HUES6 (cell line): ENCODE results near the gene MMP20.

Experiments
- H3K27ac ChIP-seq: 2 replicates; pipeline ENCODE4 v1.7.0; 2013; ENCODE audit warnings: low read depth, mild to moderate bottlenecking, low read length, inconsistent platforms
- H3K27me3 ChIP-seq: 2 replicates; pipeline ENCODE4 v1.6.1; 2013; ENCODE audit warnings: low read length; ENCODE audit not compliant: control insufficient read depth, insufficient read depth
- H3K36me3 ChIP-seq: 2 replicates; pipeline ENCODE4 v1.6.1; 2013; ENCODE audit warnings: low read length; ENCODE audit not compliant: control insufficient read depth, insufficient read depth
- H3K4me1 ChIP-seq: 2 replicates; pipeline ENCODE4 v1.6.1; 2013; ENCODE audit warnings: low read length; ENCODE audit not compliant: control insufficient read depth, insufficient read depth
- H3K4me3 ChIP-seq: 2 replicates; pipeline ENCODE4 v1.5.1; 2013; ENCODE audit warnings: low read depth, low read length
- H3K9ac ChIP-seq: one replicate; pipeline ENCODE4 v1.6.1; 2013; ENCODE audit warnings: mild to moderate bottlenecking, low read length
- H3K9me3 ChIP-seq: 2 replicates; pipeline ENCODE4 v1.6.1; 2013; ENCODE audit warnings: low read depth, low read length; ENCODE audit not compliant: control insufficient read depth, insufficient read depth

Gene MMP20

DNA sequence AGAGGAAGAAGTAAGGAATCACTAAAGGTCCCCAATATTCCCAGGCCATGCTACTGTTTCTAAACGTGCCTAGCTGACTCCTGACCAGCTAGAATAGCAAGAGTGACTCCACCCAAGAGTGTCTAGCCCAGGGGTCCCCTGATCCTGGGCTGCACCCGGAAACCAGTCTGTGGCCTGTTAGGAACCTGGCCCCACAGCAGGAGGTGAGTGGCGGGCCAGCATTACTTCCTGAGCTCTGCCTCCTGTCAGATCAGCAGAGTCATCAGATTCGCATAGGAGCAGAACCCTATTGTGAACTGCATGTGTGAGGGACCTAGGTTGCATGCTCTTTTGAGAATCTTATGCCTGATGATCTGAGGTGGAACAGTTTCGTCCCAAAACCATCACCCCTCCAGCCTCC, 2.0 kb downstream of the MMP20 start:
- Histone ChIP-seq H3K27me3 (no peaks in the 10 kb centered on the region), H3K4me3 (no peak overlapping the region), H3K27ac (no peak overlapping the region), H3K9me3 (no peaks in the 10 kb centered on the region), H3K4me1 (no peaks in the 10 kb centered on the region), H3K36me3 (no peaks in the 10 kb centered on the region), H3K9ac (no peak overlapping the region)

DNA sequence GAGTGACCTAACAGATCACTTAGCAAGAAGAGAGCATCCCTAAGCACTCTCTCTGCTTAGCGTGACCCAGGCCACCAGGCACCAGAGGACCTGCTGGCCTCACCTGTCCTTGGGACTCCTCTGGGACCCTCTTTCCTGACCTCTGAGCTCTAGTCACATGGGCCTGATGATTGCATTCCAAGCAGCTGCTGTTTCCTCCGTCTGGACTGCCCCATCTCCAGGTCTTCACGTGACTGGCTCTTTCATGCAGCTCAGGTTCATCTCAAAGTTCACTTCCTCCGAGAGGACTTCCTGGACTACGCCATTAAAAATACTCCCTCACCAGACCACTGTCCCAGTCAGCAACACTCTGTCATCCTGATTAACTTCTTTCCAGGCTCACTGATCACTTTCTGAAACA, 2.9 kb downstream of the MMP20 start:
- peaks cover 3% of the 10 kb centered on the region; the same call in 1 of the 2 replicates for H3K4me1 ChIP-seq
- no peaks in the 10 kb centered on the region for H3K9me3 ChIP-seq
- H3K9ac ChIP-seq, result no peak overlapping the region
- H3K36me3 ChIP-seq, result no peaks in the 10 kb centered on the region
- no peaks in the 10 kb centered on the region for H3K27me3 ChIP-seq
- H3K4me3 ChIP-seq, result no peak overlapping the region
- H3K27ac ChIP-seq, result no peak overlapping the region

DNA sequence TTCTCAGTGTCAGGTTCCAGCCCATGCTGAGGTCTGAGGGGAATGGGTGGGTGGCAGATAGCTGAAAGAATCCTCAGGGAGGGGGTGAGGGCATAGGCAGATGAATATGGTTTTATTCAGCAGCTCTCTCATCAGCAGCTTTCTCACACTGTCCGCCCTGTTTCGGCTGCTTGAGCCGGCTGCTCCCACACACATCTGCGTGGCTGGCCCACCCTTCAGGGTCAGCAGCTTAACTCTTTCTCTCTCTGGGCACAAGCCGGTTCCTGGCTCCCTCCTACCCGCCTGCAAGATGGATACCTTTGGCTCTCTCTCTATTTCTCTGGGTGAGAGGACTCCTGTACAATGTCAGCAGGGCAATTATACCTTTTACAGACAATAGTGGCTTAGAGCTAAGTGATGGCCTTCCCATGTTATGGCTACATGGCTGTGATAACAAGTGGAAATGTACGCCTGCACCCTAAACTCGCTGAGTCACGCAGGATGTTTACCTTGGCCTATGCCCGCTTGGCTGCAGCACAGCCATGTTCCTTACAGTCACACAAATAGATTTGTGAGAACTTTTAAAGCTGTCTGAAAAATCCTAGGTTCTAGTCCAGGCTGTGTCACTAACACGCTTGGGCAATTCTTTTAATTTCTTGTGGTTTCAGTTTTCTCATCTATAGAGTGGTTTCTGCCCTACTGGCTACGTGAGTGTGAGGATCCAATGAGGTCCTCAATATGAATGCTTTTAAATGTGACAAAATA, 4.1 kb downstream of the MMP20 start:
- no peaks in the 10 kb centered on the region for H3K9me3 ChIP-seq
- no peaks in the 10 kb centered on the region for H3K36me3 ChIP-seq
- peaks cover 4% of the 10 kb centered on the region; the same call in 1 of the 2 replicates for H3K4me1 ChIP-seq
- H3K27ac ChIP-seq, result no peak overlapping the region
- no peak overlapping the region for H3K9ac ChIP-seq
- no peak overlapping the region for H3K4me3 ChIP-seq
- no peaks in the 10 kb centered on the region for H3K27me3 ChIP-seq

DNA sequence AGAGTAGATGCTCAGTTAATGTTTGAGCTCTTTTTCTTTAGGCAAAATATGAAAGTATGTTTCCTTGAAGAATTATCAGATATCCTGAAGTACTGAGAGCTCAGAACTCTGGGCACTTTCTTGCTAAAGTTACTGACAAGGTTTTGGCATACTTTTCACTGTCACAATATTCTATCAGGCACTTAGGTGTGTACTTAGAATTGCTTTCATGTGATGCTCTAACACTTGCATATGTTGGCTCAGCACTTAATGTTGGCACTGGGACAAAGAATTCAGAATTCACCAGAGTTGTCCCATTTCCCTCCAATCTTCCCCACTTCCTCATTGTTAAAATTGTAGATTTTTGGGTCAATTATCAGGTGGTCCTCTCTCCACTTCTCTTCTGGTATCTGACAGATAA, 5.0 kb downstream of the MMP20 start:
- no peak overlapping the region for H3K27ac ChIP-seq
- no peaks in the 10 kb centered on the region for H3K27me3 ChIP-seq
- H3K4me3 ChIP-seq, result no peak overlapping the region
- no peak overlapping the region for H3K9ac ChIP-seq
- H3K4me1 ChIP-seq, result peaks cover 11% of the 10 kb centered on the region
- H3K36me3 ChIP-seq, result no peaks in the 10 kb centered on the region
- H3K9me3 ChIP-seq, result no peaks in the 10 kb centered on the region

DNA sequence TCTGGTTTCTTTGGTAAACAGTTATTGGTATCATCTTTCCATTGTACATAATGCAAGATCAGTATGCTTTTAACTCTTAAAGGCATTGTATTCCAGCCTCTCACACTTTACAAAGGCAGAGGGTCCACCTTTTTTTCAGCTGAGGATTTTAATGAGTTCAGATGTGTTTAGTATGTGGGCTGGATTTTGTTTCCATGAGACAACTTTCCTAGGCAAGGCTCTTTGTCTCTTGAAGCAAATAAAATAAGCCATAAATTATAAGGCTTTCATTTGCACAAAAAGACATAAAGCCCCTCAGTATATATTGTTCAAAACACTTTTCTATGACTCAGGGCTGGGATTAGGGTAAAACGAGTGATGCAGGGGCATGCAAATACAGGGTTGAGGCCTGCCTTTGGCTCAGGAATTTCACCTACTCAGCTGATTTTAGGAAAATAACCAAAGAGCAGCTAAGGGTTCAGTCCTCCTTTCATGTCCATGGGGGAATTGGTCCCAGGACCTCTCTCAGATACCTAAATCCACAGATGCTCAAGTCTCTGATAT, 7.6 kb downstream of the MMP20 start:
- no peaks in the 10 kb centered on the region for H3K27me3 ChIP-seq
- no peaks in the 10 kb centered on the region for H3K36me3 ChIP-seq
- H3K4me1 ChIP-seq, result peaks cover 30% of the 10 kb centered on the region
- no peak overlapping the region for H3K27ac ChIP-seq
- H3K9ac ChIP-seq, result no peak overlapping the region
- no peak overlapping the region for H3K4me3 ChIP-seq
- no peaks in the 10 kb centered on the region for H3K9me3 ChIP-seq

DNA sequence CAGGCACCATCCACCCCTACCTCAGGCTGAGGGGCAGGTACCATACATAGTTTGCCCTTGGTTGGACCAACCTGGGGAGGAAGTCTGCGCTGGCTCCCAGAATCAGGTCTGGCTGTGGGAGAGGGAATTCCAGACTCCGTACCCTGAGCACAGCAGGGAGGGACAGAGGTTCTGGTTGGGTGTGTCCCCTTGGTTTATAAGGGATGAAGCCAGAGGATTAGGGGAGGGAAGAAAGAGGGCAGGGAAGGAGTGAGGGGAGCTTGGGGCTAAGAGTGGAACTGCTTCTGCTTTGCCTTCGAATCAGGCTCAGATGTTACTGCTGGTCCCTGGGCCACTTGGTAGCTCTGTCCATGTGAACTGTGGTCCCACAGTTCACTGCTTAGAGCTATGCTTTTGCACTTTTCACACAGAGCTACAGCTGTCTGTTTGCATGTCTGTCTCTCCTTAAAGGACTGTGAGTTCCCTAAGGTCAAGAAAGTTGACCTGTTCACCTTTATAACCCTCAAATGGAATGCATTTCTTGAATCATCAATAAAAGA, 9.2 kb downstream of the MMP20 start:
- Histone ChIP-seq H3K4me1 (peaks cover 30% of the 10 kb centered on the region), H3K9me3 (no peaks in the 10 kb centered on the region), H3K4me3 (no peak overlapping the region), H3K9ac (no peak overlapping the region), H3K27me3 (no peaks in the 10 kb centered on the region), H3K27ac (no peak overlapping the region), H3K36me3 (no peaks in the 10 kb centered on the region)

DNA sequence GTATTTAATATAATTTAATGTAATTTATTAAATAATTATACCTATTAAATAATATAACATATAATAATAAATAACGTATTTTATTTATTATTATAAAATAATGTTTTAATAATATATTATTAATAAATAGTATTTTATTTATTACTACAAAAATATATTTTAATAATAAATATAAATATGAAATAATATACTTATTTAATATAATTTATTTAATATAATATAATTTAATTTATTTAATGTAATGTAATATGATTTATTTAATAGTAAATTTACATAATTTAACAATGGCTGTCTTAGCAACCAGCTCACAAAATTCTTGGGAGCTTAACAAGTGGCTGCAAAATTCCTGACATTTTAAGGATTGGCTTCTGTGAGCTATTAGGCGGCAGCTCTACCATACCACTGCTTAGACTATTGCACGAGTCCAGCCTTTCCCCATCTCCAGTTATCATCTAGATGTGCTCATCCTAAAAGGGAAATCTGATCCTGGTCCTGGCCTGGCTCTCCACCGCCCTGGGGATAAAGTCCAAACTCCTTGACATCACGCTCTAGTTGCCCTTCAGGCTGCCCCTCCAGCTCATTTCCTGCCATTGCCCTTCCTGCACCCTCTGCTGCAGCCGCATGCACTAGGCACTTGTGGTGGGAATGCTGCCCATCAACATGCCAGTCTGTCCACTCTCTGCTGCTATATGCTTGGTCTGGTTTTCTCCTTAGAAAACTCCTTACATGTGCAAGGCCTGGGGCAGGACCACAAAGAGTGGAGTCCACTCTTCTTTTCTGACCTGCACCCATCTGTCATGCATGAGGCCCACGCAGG, 9.8 kb downstream of the MMP20 start:
- no peak overlapping the region for H3K4me3 ChIP-seq
- H3K27me3 ChIP-seq, result no peaks in the 10 kb centered on the region
- no peak overlapping the region for H3K9ac ChIP-seq
- H3K4me1 ChIP-seq, result peaks cover 30% of the 10 kb centered on the region
- no peaks in the 10 kb centered on the region for H3K9me3 ChIP-seq
- no peak overlapping the region for H3K27ac ChIP-seq
- no peaks in the 10 kb centered on the region for H3K36me3 ChIP-seq

DNA sequence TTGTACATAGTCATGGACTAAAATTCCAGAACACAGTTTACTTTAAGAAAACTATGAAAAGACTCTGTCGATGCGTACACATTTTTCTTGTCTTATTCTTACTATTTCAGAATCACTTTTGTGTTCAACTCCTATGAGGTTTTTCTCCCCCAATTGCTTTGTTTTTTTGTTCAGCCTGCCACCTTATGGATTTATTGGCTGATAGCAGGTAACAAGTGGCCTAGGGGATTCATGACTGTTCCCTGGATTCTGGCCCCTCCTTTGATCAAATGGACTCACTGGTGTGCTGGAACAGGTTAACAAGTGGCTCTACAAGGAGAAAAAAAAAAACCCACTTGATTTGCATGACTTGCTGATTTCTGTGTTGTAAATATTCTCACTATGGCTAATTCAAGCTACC, 10.6 kb downstream of the MMP20 start:
- peaks cover 30% of the 10 kb centered on the region for H3K4me1 ChIP-seq
- H3K4me3 ChIP-seq, result no peak overlapping the region
- no peaks in the 10 kb centered on the region for H3K27me3 ChIP-seq
- H3K9me3 ChIP-seq, result no peaks in the 10 kb centered on the region
- H3K27ac ChIP-seq, result no peak overlapping the region
- no peak overlapping the region for H3K9ac ChIP-seq
- no peaks in the 10 kb centered on the region for H3K36me3 ChIP-seq

DNA sequence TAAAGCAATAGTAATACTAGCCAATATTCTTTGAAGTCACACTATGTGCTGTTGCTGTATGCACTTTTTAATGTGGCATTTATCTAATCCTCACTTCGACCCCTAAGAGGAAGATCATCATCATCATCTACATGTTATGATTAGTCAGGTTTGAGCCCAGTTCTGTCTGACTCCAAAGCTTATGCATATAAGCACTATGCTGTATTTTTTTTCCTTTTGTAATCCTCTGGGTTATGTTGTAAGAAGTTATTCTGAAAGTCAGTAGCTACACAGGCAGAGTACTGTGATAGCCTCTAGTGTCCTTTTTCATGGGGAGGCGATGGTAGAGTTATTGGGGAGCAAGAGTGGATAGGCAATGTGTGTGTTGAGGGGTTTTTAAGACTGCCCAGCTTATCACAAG, 11.1 kb downstream of the MMP20 start:
- Histone ChIP-seq H3K27ac (no peak overlapping the region), H3K4me3 (no peak overlapping the region), H3K27me3 (no peaks in the 10 kb centered on the region), H3K9ac (no peak overlapping the region), H3K4me1 (peaks cover 30% of the 10 kb centered on the region), H3K36me3 (no peaks in the 10 kb centered on the region), H3K9me3 (no peaks in the 10 kb centered on the region)

DNA sequence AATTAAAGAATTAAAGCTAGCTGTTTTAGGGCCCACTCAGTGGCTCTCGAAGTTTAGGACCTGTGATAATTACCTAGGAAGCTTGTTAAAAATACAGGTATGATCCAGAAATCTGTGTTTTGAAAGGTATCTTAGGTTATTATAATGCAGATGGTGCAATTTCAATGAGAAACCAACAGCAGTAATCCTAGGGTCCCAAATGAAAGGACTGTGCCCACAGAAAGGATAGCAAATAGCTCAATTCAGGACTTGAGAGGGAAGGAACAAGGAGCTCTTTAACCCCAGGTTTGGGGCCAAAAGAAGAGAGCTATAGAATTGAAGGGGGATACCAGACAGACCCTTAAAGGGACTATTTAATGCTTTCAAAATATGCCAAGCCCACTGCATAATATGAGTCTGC, 11.7 kb downstream of the MMP20 start:
- no peaks in the 10 kb centered on the region for H3K9me3 ChIP-seq
- H3K9ac ChIP-seq, result no peak overlapping the region
- peak overlapping the region; percentile 2; the same call in 1 of the 2 replicates for H3K4me3 ChIP-seq
- H3K36me3 ChIP-seq, result no peaks in the 10 kb centered on the region
- H3K4me1 ChIP-seq, result peaks cover 30% of the 10 kb centered on the region
- no peaks in the 10 kb centered on the region for H3K27me3 ChIP-seq
- H3K27ac ChIP-seq, result 0 out of 2 replicates have a peak overlapping the region, but pooled peaks have one; percentile 3

DNA sequence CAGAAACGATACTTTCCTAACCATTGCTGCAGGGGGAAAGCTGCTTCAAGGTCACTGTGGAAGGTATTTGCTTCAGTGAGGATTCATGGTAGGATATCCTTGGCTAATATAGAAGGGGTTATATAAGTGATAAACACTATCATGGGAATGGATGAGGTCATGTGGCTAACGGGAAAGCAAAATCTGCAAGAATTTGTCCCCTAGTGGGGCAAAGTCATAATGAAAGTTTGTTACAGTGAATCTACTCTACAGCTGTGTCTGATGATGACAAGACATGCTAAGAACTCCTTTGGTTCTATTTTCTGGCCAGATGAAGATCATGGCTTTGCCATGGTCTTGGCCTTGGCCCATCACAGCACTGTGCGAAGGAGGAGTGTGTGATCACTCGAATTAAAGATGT, 13.8 kb downstream of the MMP20 start:
- peaks cover 27% of the 10 kb centered on the region for H3K4me1 ChIP-seq
- H3K4me3 ChIP-seq, result no peak overlapping the region
- H3K36me3 ChIP-seq, result no peaks in the 10 kb centered on the region
- H3K27me3 ChIP-seq, result no peaks in the 10 kb centered on the region
- no peak overlapping the region for H3K27ac ChIP-seq
- no peaks in the 10 kb centered on the region for H3K9me3 ChIP-seq
- H3K9ac ChIP-seq, result no peak overlapping the region
